ENCODE data around the gene GMNN.
"Not testable (repeated sequence)": the region's sequence is repeated elsewhere in the genome, so short reads cannot be mapped to it uniquely, and the experiment has no call there.

Gene GMNN

GRCh38 chr6:24774696-24775519, at the start of gene GMNN:
TSS of gene GMNN (plus strand) at chr6:24774937. CDS start at chr6:24777247, 2,310 bp downstream.
- DNase-seq (ENCODE audit: low spot score): peak; percentile 93

GRCh38 chr6:24730653-24731052, 44.1 kb upstream of the GMNN start:
- not testable (repeated sequence) for DNase-seq (ENCODE audit: low spot score)

DNA sequence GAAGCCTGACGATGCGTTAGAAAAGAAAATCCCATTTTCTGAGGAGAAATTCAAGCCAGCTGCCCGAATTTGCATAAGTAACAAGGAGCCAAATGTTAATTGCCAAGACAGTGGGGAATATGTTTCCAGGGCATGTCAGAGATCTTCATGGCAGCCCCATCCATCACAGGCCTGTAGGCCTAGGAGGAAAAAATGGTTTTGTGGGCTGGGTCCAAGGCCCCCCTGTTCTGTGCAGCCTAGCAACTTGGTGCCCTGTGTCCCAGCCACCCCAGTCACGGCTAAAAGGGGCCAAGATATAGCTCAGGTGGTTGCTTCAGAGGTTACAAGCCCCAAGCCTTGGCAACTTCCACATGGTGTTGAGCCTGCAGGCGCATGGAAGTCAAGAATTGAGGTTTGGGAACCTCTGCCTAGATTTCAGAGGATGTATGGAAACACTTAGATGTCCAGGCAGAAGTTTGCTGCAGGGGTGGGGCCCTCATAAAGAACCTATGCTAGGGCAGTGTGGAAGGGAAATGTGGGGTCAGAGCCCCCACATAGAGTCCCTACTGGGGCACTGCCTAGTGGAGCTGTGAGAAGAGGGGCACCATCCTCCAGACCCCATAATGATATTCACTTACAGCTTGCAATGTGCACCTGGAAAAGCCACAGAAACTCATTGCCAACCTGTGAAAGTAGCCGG, 43.1 kb upstream of the GMNN start:
- DNase-seq (ENCODE audit: low spot score): not testable (repeated sequence)

GRCh38 chr6:24734166-24734565, 40.6 kb upstream of the GMNN start:
- DNase-seq (ENCODE audit: low spot score): no peak

DNA sequence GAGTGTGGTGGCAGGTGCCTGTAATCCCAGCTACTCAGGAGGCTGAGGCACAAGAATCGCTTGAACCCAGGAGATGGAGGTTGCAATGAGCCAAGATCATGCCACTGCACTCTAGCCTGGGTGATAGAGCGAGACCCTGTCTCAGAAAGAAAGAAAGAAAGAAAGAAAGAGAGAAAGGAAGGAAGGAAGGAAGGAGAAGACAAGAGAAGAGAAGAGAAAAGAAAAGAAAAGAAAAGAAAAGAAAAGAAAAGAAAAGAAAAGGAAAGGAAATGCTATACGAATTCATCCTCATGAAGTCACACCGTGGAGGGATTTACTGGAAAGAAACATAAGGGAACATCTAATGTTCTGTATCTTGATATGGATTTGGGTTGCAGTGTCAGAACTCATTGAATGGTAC, 40.0 kb upstream of the GMNN start:
- DNase-seq (ENCODE audit: low spot score): not testable (repeated sequence)

GRCh38 chr6:24738741-24739140, 36.0 kb upstream of the GMNN start:
- no peak for DNase-seq (ENCODE audit: low spot score)

- no peak for DNase-seq (ENCODE audit: low spot score)
These were observed 33.9 kb upstream of the GMNN start for GRCh38 chr6:24740861-24741260.

- DNase-seq (ENCODE audit: low spot score): no peak
These were observed 32.5 kb upstream of the GMNN start for GRCh38 chr6:24742216-24742738.

- DNase-seq (ENCODE audit: low spot score): peak; percentile 96
These were observed 31.3 kb upstream of the GMNN start for GRCh38 chr6:24743265-24743943.

DNA sequence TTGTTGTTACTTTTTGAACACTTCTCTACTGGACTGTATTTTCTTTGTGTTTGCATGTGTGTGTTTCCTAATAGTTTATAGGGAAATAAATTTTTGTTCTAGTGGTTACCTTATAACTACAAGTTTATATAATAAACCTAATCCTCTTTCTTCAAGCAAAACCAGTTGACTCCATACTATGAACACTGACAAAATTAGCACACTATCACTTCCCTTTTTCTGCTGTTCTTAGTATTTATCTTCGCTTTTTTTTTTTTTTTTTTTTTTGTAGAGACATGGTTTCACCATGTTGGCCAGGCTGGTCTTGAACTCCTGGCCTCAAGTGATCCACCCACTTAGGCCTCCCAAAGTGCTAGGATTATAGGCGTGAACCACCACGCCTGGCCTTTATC, 30.8 kb upstream of the GMNN start:
- no peak for DNase-seq (ENCODE audit: low spot score)

DNA sequence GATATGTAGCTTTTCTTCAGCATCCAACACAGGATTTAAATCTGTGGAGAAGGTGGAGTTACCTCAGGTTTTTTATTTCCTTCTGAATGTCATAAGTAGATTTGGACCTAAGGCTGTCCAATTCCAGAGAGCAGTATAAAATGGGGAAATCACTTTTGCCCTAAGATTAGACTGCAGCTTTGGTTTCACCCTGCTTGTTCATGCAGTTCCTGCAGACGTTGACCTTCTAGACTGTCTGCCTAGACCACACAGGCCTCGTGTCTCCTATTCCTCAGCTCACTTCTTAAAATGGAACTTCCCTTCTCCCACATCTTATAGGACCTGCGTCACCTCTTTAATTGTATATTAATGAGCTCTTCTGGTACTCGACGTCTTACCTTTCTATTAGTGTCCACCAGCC, 29.8 kb upstream of the GMNN start:
- no peak for DNase-seq (ENCODE audit: low spot score)

GRCh38 chr6:24749297-24749696, 25.4 kb upstream of the GMNN start:
- DNase-seq (ENCODE audit: low spot score): no peak

DNA sequence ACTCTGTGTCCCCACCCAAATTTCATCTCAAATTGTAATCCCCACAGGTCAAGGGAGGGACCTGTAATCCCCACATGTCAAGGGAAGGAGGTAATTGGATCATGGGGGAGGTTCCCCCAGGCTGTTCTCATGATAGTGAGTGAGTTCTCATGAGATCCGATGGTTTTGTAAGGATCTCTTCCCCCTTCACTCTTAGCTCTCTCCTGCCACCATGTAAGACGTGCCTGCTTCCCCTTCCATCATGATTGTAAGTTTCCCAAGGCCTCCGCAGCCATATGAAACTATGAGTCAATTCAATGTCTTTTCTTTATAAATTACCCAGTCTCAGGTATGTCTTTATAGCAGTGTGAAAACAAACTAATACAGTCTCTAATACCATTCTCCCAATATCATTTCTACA, 23.9 kb upstream of the GMNN start:
- not testable (repeated sequence) for DNase-seq (ENCODE audit: low spot score)

DNA sequence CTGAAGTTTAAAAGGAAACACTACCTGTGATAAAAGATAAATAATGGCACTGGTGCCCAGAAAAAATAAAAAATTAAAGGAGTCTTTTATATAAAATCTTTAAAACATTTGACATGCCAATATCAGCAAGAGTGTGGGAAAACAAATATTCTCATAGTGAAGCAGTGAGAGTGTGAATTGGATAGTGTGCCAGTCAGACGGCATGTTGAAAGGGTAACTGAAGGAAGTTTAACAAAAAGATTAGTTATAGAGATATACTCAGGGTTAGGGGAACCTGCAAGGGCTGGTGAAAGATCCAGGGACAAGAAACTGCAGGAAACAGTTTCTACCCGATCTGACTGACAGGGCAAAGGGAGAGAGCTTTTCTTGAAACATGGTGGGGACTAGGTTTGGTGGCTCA, 22.2 kb upstream of the GMNN start:
- no peak for DNase-seq (ENCODE audit: low spot score)

GRCh38 chr6:24752917-24753492, 21.7 kb upstream of the GMNN start:
- DNase-seq (ENCODE audit: low spot score): no peak

- no peak for DNase-seq (ENCODE audit: low spot score)
These were observed 21.2 kb upstream of the GMNN start for GRCh38 chr6:24753545-24753944.

DNA sequence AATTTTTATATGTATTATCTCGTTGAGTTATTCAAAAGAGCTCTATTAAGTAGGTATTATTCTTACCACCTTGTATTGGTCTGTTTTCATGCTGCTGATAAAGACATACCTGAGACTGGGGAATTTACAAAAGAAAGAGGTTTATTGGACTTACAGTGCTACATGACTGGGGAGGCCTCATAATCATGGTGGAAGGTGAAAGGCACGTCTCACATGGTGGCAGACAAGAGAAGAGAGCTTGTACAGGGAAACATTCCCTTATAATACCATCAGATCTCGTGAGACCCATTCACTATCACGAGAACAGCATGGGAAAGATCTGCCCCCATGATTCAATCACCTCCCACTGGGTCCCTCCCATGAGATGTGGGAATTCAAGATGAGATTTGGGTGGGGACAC, 20.4 kb upstream of the GMNN start:
- DNase-seq (ENCODE audit: low spot score): not testable (repeated sequence)

DNA sequence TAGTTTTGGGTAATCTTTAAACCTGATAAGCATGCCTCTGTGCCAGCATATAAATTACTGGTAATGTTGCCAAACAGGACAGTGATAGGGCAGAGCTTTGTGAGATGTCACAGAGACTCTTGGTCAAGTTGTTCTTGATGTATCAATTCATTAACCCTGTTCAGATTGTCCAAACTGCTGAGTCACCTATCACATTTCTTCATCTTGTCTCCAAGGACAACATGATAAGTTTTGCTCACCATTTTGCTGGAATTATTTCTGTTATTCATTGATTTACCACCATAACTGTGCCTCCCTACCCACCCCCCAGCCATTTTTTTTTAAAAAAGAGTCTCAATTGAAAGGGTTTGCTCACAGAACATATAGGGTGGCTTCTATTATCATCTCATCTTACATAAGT, 19.5 kb upstream of the GMNN start:
- no peak for DNase-seq (ENCODE audit: low spot score)

- DNase-seq (ENCODE audit: low spot score): no peak
These were observed 17.1 kb upstream of the GMNN start for GRCh38 chr6:24757611-24758010.

DNA sequence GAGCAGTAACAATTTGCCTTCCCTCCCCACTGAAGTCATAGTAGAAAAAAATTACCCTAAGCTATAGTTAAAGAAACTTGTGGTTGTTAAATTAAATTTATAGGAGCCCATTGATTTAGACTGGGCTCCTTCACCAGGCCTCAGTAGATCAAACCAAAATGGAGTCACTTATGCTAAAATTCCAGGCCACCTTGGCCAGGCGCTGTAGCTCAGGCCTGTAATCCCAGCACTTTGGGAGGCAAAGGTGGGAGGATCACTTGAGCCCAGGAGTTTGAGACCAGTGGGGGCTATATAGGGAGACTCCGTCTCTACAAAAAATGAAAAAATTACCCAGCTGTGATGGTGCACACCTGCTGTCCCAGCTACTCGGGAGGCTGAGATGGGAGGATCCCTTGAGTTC, 15.0 kb upstream of the GMNN start:
- no peak for DNase-seq (ENCODE audit: low spot score)

DNA sequence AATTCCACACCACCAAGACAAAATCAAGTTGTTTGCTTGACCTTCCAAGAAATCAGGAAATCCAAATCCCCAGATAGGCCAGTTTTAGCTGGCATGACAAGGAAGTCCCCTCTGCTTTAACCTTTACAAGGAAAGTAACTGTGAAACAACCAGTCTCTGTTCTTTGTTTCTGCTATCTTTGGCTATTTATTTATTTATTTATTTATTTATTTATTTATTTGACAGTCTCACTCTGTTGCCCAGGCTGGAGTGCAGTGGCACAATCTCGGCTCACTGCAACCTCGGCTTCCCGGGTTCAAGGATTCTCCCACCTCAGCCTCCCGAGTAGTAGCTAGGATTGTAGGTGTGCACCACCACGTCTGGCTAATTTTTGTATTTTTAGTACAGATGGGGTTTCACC, 14.5 kb upstream of the GMNN start:
- no peak for DNase-seq (ENCODE audit: low spot score)

- DNase-seq (ENCODE audit: low spot score): no peak
These were observed 13.4 kb upstream of the GMNN start for GRCh38 chr6:24761193-24761835.

Data from kidney capillary endothelial cell (primary cell).